ENCODE measurements around the gene DOCK2.

GRCh38 chr5:169724303-169725087, 87.4 kb downstream of the DOCK2 start:
- TF ChIP-seq EZH2 (IDR thresholded peaks at IDR 0.05; ENCODE audit: low read length, unreplicated experiment), result no peak
- no peak for TF ChIP-seq CTCF (conservative IDR thresholded peaks at IDR 0.05; ENCODE audit: low read depth, low read length)
- no peak for TF ChIP-seq EZH2phosphoT487 (IDR thresholded peaks at IDR 0.05; ENCODE audit: borderline replicate concordance, low read length)

Data from PC-3 (cell line).